H1 (cell line): Measurements from ENCODE around the gene HTR3A. TPM values are rescaled to one million over a fixed set of nuclear protein-coding genes. Genes with fewer than 3 reads are reported as not detected.

ENCODE experiments used
- CTCF ChIA-PET: fragments of 300-600 bp; sonication (Branson Sonifier 250); formaldehyde crosslinking; loops from one replicate; lab custom pipeline; 2021; ENCODE audit not compliant: partially characterized antibody; lab: Charles Lee
- POLR2A ChIA-PET: fragments of 300-600 bp; sonication (Branson Sonifier 250); formaldehyde crosslinking; loops from one replicate; lab custom pipeline; 2021; ENCODE audit warnings: inconsistent platforms; ENCODE audit not compliant: partially characterized antibody; lab: Charles Lee
- DNase-seq, 2 experiments: peaks; one replicate each; pipeline versions ENCODE4 v3.0.0 to v3.0.0-alpha.2; 2010 to 2022; ENCODE audit warnings: low spot score in 2 of 2, low read depth in 1 of 2, mixed read lengths in 1 of 2
- FAIRE-seq: peaks from 2 replicates; lab custom pipeline; 2011; peaks lifted over from hg19 to GRCh38; lab: Jason Lieb, UNC
- H2AFZ ChIP-seq: 2 replicates; pipeline ENCODE4 v1.8.1; 2012; ENCODE audit warnings: low read length, inconsistent platforms
- H2AK5ac ChIP-seq: 2 replicates; pipeline ENCODE4 v1.6.1; 2013; ENCODE audit warnings: low read depth, low read length
- H2BK120ac ChIP-seq: replicated peaks from 2 replicates; pipeline ENCODE3; 2013; ENCODE audit warnings: low read depth, low read length, inconsistent platforms
- H2BK12ac ChIP-seq: 2 replicates; pipeline ENCODE4 v1.6.1; 2013; ENCODE audit warnings: low read depth, low read length
- H2BK15ac ChIP-seq: 2 replicates; pipeline ENCODE4 v1.6.1; 2013; ENCODE audit warnings: low read length
- H2BK20ac ChIP-seq: 2 replicates; pipeline ENCODE4 v1.6.1; 2013; ENCODE audit warnings: low read length
- H2BK5ac ChIP-seq: 2 replicates; pipeline ENCODE4 v1.6.1; 2013; ENCODE audit warnings: low read depth, low read length
- H3K14ac ChIP-seq: 2 replicates; pipeline ENCODE4 v1.6.1; 2013; ENCODE audit warnings: inconsistent platforms; ENCODE audit not compliant: insufficient read length
- H3K18ac ChIP-seq: 2 replicates; pipeline ENCODE4 v1.6.1; 2013; ENCODE audit warnings: low read length; ENCODE audit errors: extremely low read depth
- H3K23ac ChIP-seq: 2 replicates; pipeline ENCODE4 v1.6.1; 2013; ENCODE audit warnings: inconsistent platforms; ENCODE audit not compliant: insufficient read length
- H3K23me2 ChIP-seq: 2 replicates; pipeline ENCODE4 v1.6.1; 2013; ENCODE audit warnings: low read depth, low read length
- H3K27ac ChIP-seq: 2 replicates; pipeline ENCODE4 v1.6.1; 2011; ENCODE audit warnings: low read depth, low read length, inconsistent platforms
- H3K27me3 ChIP-seq, 4 experiments: replicated peaks in 1 of 4; 1 replicate in 1 of 4; 2 replicates in 3 of 4; pipeline versions ENCODE4 v1.6.1 to v1.8.1; 2011 to 2013; ENCODE audit warnings: low read length in 3 of 4, mild to moderate bottlenecking in 3 of 4, inconsistent platforms in 2 of 4, mixed read lengths in 2 of 4, moderate library complexity in 1 of 4; ENCODE audit not compliant: control insufficient read depth in 3 of 4, insufficient read depth in 3 of 4; ENCODE audit errors: extremely low read depth in 1 of 4
- H3K36me3 ChIP-seq, 4 experiments: 2 replicates each; pipeline versions ENCODE4 v1.6.1 to v1.8.1; 2011 to 2013; ENCODE audit warnings: mild to moderate bottlenecking in 4 of 4, low read length in 3 of 4, moderate library complexity in 2 of 4, control low read depth in 1 of 4, inconsistent platforms in 1 of 4; ENCODE audit not compliant: insufficient read depth in 4 of 4, control insufficient read depth in 2 of 4
- H3K4ac ChIP-seq: replicated peaks from 2 replicates; pipeline ENCODE3; 2013; ENCODE audit warnings: low read length, low read depth, mixed read lengths, inconsistent platforms; ENCODE audit not compliant: insufficient read length
- H3K4me1 ChIP-seq, 4 experiments: replicated peaks in 1 of 4; 1 replicate in 1 of 4; 2 replicates in 3 of 4; pipeline versions ENCODE4 v1.6.1 to v1.8.1; 2011 to 2013; ENCODE audit warnings: low read length in 3 of 4, inconsistent platforms in 2 of 4, mixed read lengths in 1 of 4; ENCODE audit not compliant: insufficient read depth in 4 of 4, control insufficient read depth in 3 of 4
- H3K4me2 ChIP-seq, 2 experiments: 2 replicates each; pipeline versions ENCODE4 v1.6.1 to v1.8.1; 2011 to 2013; ENCODE audit warnings: low read depth in 2 of 2, low read length in 2 of 2, control low read depth in 1 of 2, inconsistent platforms in 1 of 2, mild to moderate bottlenecking in 1 of 2; ENCODE audit not compliant: insufficient read depth in 1 of 2
- H3K4me3 ChIP-seq, 4 experiments: fragments of 200-600, 300-600 bp in 1 of 4; sonication (generic), shearing (Covaris generic), sonication (Bioruptor Twin) in 1 of 4; 2 replicates each; pipeline versions ENCODE4 v1.5.1 to v1.8.1; 2011 to 2016; ENCODE audit warnings: low read length in 4 of 4, low read depth in 3 of 4, control low read depth in 2 of 4, inconsistent platforms in 2 of 4, mild to moderate bottlenecking in 2 of 4, mixed read lengths in 1 of 4, moderate library complexity in 1 of 4; ENCODE audit not compliant: insufficient read depth in 2 of 4; ENCODE audit errors: extremely low read depth in 1 of 4
- H3K56ac ChIP-seq: replicated peaks from 2 replicates; pipeline ENCODE3; 2013; ENCODE audit warnings: low read depth, mild to moderate bottlenecking, mixed read lengths, low read length, inconsistent platforms; ENCODE audit not compliant: insufficient read length
- H3K79me1 ChIP-seq: 2 replicates; pipeline ENCODE4 v1.6.1; 2013; ENCODE audit warnings: low read depth, low read length, control low read depth
- H3K79me2 ChIP-seq, 2 experiments: 2 replicates each; pipeline versions ENCODE4 v1.6.1 to v1.8.1; 2012 to 2013; ENCODE audit warnings: low read length in 2 of 2, mild to moderate bottlenecking in 2 of 2, inconsistent platforms in 1 of 2; ENCODE audit not compliant: insufficient read depth in 2 of 2, control insufficient read depth in 1 of 2
- H3K9ac ChIP-seq, 4 experiments: replicated peaks in 1 of 4; 1 replicate in 1 of 4; 2 replicates in 3 of 4; pipeline versions ENCODE4 v1.6.1 to v1.8.1; 2011 to 2013; ENCODE audit warnings: low read depth in 3 of 4, low read length in 3 of 4, control low read depth in 2 of 4, mild to moderate bottlenecking in 2 of 4, moderate library complexity in 2 of 4, inconsistent platforms in 1 of 4; ENCODE audit errors: extremely low read depth in 1 of 4
- H3K9me3 ChIP-seq, 2 experiments: 2 replicates each; pipeline versions ENCODE4 v1.6.1 to v1.8.1; 2012 to 2013; ENCODE audit warnings: mild to moderate bottlenecking in 2 of 2, moderate library complexity in 2 of 2, control low read depth in 1 of 2, inconsistent platforms in 1 of 2, low read depth in 1 of 2, low read length in 1 of 2, mixed read lengths in 1 of 2; ENCODE audit not compliant: insufficient read depth in 2 of 2
- H4K20me1 ChIP-seq, 2 experiments: replicated peaks in 1 of 2; 2 replicates each; pipeline versions ENCODE3 to v1.8.1; 2011 to 2013; ENCODE audit warnings: inconsistent platforms in 2 of 2, low read length in 2 of 2, mild to moderate bottlenecking in 1 of 2; ENCODE audit not compliant: insufficient read depth in 2 of 2, control insufficient read depth in 1 of 2
- H4K5ac ChIP-seq: 2 replicates; pipeline ENCODE4 v1.6.1; 2013; ENCODE audit warnings: low read length, low read depth, mixed read lengths, inconsistent platforms; ENCODE audit not compliant: insufficient read length
- H4K8ac ChIP-seq: 2 replicates; pipeline ENCODE4 v1.8.0; 2013; ENCODE audit warnings: mild to moderate bottlenecking, moderate library complexity, low read length, inconsistent platforms; ENCODE audit not compliant: insufficient read depth; ENCODE audit errors: extremely low read depth
- H4K91ac ChIP-seq: replicated peaks from 2 replicates; pipeline ENCODE3; 2013; ENCODE audit warnings: low read length, mixed read lengths, inconsistent platforms; ENCODE audit not compliant: insufficient read length
- ATF3 ChIP-seq: IDR thresholded peaks from 2 replicates; pipeline ENCODE4 v1.6.1; 2011; ENCODE audit warnings: low read depth, mild to moderate bottlenecking, low read length; ENCODE audit not compliant: insufficient read depth
- BCL11A ChIP-seq, 2 experiments: IDR thresholded peaks; one replicate each; pipeline ENCODE4 v1.6.1; 2011; ENCODE audit warnings: low read depth in 2 of 2, low read length in 2 of 2, mild to moderate bottlenecking in 2 of 2
- CEBPB ChIP-seq: IDR thresholded peaks from 2 replicates; pipeline ENCODE4 v1.6.1; 2012; ENCODE audit warnings: low read depth, low read length
- CREB1 ChIP-seq: IDR thresholded peaks from 2 replicates; pipeline ENCODE4 v1.6.1; 2012; ENCODE audit warnings: inconsistent platforms
- KDM1A ChIP-seq: fragments of 200-600, 300-600 bp; sonication (generic); IDR thresholded peaks from 2 replicates; pipeline ENCODE4 v1.7.1; 2016; ENCODE audit warnings: mild to moderate bottlenecking, low read length, borderline replicate concordance
- MAFK ChIP-seq: IDR thresholded peaks from 2 replicates; pipeline ENCODE4 v1.6.1; 2012; ENCODE audit warnings: low read depth, mild to moderate bottlenecking, improper control_type of control experiment, low read length
- POLR2AphosphoS5 ChIP-seq: IDR thresholded peaks from 2 replicates; pipeline ENCODE4 v1.6.1; 2011; ENCODE audit warnings: low read depth, low read length
- POU5F1 ChIP-seq: IDR thresholded peaks from 2 replicates; pipeline ENCODE4 v1.6.1; 2011; ENCODE audit warnings: low read depth, mild to moderate bottlenecking, low read length, moderate library complexity
- RNF2 ChIP-seq: fragments of 200-900, 300-1000 bp; sonication (generic); IDR thresholded peaks from 2 replicates; pipeline ENCODE4 v1.7.1; 2016; ENCODE audit warnings: borderline replicate concordance, low read depth, mild to moderate bottlenecking, antibody characterized with exemption, low read length; ENCODE audit not compliant: poor library complexity, severe bottlenecking; ENCODE audit errors: missing control alignments
- SIN3A ChIP-seq, 2 experiments: IDR thresholded peaks in 1 of 2; conservative IDR thresholded peaks in 1 of 2; 2 replicates each; pipeline ENCODE4 v1.6.1; 2011 to 2012; ENCODE audit warnings: low read length in 2 of 2, improper control_type of control experiment in 1 of 2, low read depth in 1 of 2, mild to moderate bottlenecking in 1 of 2
- SIRT6 ChIP-seq: IDR thresholded peaks from one replicate; pipeline ENCODE4 v1.7.1; 2012; ENCODE audit warnings: low read length, inconsistent platforms
- SIX5 ChIP-seq: IDR thresholded peaks from 2 replicates; pipeline ENCODE4 v1.6.1; 2011; ENCODE audit warnings: mild to moderate bottlenecking, low read depth, low read length
- WGBS, 2 experiments: shearing (Covaris generic) in 1 of 2; methylation state at CpG; one replicate each; pipeline versions ENCODE4 v1.1.6 to v1.1.7; 2013 to 2015; ENCODE audit warnings: low lambda C conversion rate in 2 of 2, mixed read lengths in 2 of 2, inconsistent platforms in 1 of 2, low coverage in 1 of 2, missing lambda C conversion rate in 1 of 2; ENCODE audit not compliant: insufficient replicate concordance in 2 of 2, insufficient coverage in 1 of 2, insufficient read length in 1 of 2; ENCODE audit errors: extremely low coverage in 1 of 2, missing lambda C conversion rate in 1 of 2; 5-methylcytosine and 5-hydroxymethylcytosine counted together
- polyA plus RNA-seq, 7 experiments: library from polyadenylated mRNA; depleted of rRNA in 3 of 7; stranded (reverse) in 5 of 7; unstranded in 2 of 7; fragments of >200 nt in 5 of 7; fragments of 200-250 nt in 2 of 7; gene quantifications; 1 replicate in 5 of 7; 2 replicates in 1 of 7; 4 replicates in 1 of 7; pipeline versions ENCODE4 v1.2.1 to v1.2.3, GENCODE V29; 2011 to 2013; ENCODE audit warnings: missing spikeins in 2 of 7, mixed read lengths in 2 of 7
- total RNA-seq: library from RNA; stranded (reverse); fragmentation: NEBNext Ultra II Directional; extraction: Animal tissue kit (Norgen Biotek cat#: 25700); gene quantifications from 2 replicates; pipeline ENCODE4 v1.2.1, GENCODE V29; 2021
- TF ChIP-seq, protein P1 (sequence below): IDR thresholded peaks from 2 replicates; pipeline ENCODE4 v1.6.1; 2012; ENCODE audit warnings: inconsistent platforms

The HTR3A gene
- total and polyA plus RNA-seq, 2 of the 8 experiments (the other 6 are each of a cell fraction or from before 2014, with no cell fraction given): 7.5 to 8.9 TPM

- no peak overlapping the region for H4K8ac ChIP-seq
- H3K56ac ChIP-seq: no peak overlapping the region
- H3K4me2 ChIP-seq: no peak overlapping the region
- peaks cover 0 to 17% (median 5%) of the 10 kb centered on the region in 4 experiments; a peak in 3 of 7 replicates for H3K4me1 ChIP-seq
- no peak overlapping the region for H3K4me3 ChIP-seq
- CTCF ChIA-PET: interaction anchor here (0.9 to 1.4 kb wide), 2 partner anchors 10 to 35 kb away, joined by 3 read pairs; no protein-coding TSS in a partner anchor
- TF ChIP-seq CEBPB (no peak), SIX5 (no peak), CREB1 (no peak), BCL11A (IDR thresholded peaks at IDR 0.05; ENCODE audit: low read depth in 2 of 2, low read length in 2 of 2) (no peak), ATF3 (no peak), KDM1A (no peak), SIN3A (conservative IDR thresholded peaks at IDR 0.05 in 1 of 2, IDR thresholded peaks at IDR 0.05 in 1 of 2; ENCODE audit: low read depth in 1 of 2, low read length in 2 of 2) (no peak), POLR2AphosphoS5 (no peak), RNF2 (no peak), SIRT6 (no peak), POU5F1 (no peak), MAFK (no peak)
- TF ChIP-seq, protein P1, sequence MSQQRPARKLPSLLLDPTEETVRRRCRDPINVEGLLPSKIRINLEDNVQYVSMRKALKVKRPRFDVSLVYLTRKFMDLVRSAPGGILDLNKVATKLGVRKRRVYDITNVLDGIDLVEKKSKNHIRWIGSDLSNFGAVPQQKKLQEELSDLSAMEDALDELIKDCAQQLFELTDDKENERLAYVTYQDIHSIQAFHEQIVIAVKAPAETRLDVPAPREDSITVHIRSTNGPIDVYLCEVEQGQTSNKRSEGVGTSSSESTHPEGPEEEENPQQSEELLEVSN: no peak
- TF ChIP-seq, all 59 proteins: peak for 0
- Histone ChIP-seq H3K79me1 (no peaks in the 10 kb centered on the region), H2AK5ac (no peak overlapping the region), H4K5ac (no peak overlapping the region), H3K14ac (no peak overlapping the region), H4K20me1 (no peaks in the 10 kb centered on the region), H3K27ac (no peak overlapping the region), H3K9me3 (no peaks in the 10 kb centered on the region), H3K23me2 (no peaks in the 10 kb centered on the region), H3K36me3 (no peaks in the 10 kb centered on the region), H4K91ac (no peak overlapping the region), H2BK20ac (no peak overlapping the region), H2BK15ac (no peak overlapping the region; the same call in 1 of the 2 replicates), H2AFZ (no peak overlapping the region), H3K79me2 (no peaks in the 10 kb centered on the region), H3K27me3 (no peaks in the 10 kb centered on the region), H3K23ac (no peak overlapping the region), H3K4ac (no peak overlapping the region), H2BK5ac (no peak overlapping the region), H3K18ac (no peak overlapping the region), H3K9ac (no peak overlapping the region), H2BK12ac (no peak overlapping the region), H2BK120ac (no peak overlapping the region)
- FAIRE-seq (no peak), DNase-seq (no peak)
- WGBS, 2 experiments: 92% methylated on average over 4 of the region's 4 CpGs; no CpG with 5 or more reads in 1 of the 2 experiments
- POLR2A ChIA-PET: no interaction called here
Observed at GRCh38 chr11:113935858-113936257, 39.0 kb upstream of the HTR3A start.
